Upper lobe of left lung (tissue), 6 donors: Measurements from ENCODE around the gene CDK6. TPM values are rescaled to one million over a fixed set of nuclear protein-coding genes. Genes with fewer than 3 reads are reported as not detected.
"Not testable (repeated sequence)": the region's sequence is repeated elsewhere in the genome, so short reads cannot be mapped to it uniquely, and the experiment has no call there.

Experiments
- ATAC-seq, 2 donors: fragments of 200-7000 bp; cut with Tn5 transposase; one replicate each; pipeline ENCODE4 v1.9.1; 2022; ENCODE audit warnings: mild to moderate bottlenecking in 2 of 2, moderate library complexity in 2 of 2; ENCODE audit not compliant: low FRiP score in 2 of 2
- DNase-seq, 2 donors: peaks; one replicate each; pipeline ENCODE4 v3.0.0-alpha.2; 2019 to 2020
- H3K27ac ChIP-seq, 4 donors: fragments of 200-600 bp; sonication (generic); one replicate each; pipeline ENCODE4 v1.5.1; 2016 to 2019
- H3K27me3 ChIP-seq, 4 donors: fragments of 200-600 bp; sonication (generic); one replicate each; pipeline ENCODE4 v1.5.1; 2017 to 2019
- H3K36me3 ChIP-seq, 4 donors: fragments of 200-600 bp; sonication (generic); one replicate each; pipeline ENCODE4 v1.5.1; 2016 to 2019
- H3K4me1 ChIP-seq, 4 donors: fragments of 200-600 bp; sonication (generic); one replicate each; pipeline ENCODE4 v1.5.1; 2018 to 2019
- H3K4me3 ChIP-seq, 4 donors: fragments of 200-600 bp; sonication (generic); one replicate each; pipeline ENCODE4 v1.5.1; 2017 to 2019; ENCODE audit warnings: mild to moderate bottlenecking in 2 of 4, moderate library complexity in 1 of 4
- H3K9me3 ChIP-seq, 4 donors: fragments of 200-600 bp; sonication (generic); one replicate each; pipeline ENCODE4 v1.5.1; 2018 to 2019
- CTCF ChIP-seq, 6 experiments: fragments of 450-650 bp in 4 of 6; fragments of 200-600 bp in 2 of 6; sonication (generic) in 2 of 6; IDR thresholded peaks; one replicate each; pipeline ENCODE4 v1.5.1; 2016 to 2019; ENCODE audit warnings: antibody characterized with exemption in 6 of 6
- EP300 ChIP-seq, 4 donors: sonication (generic); formaldehyde crosslinking; IDR thresholded peaks; one replicate each; pipeline ENCODE4 v1.5.1; 2017; ENCODE audit warnings: antibody characterized with exemption in 4 of 4, control low read depth in 2 of 4
- POLR2A ChIP-seq, 4 donors: fragments of 450-650 bp; IDR thresholded peaks; one replicate each; pipeline ENCODE4 v1.5.1; 2016 to 2017; ENCODE audit warnings: antibody characterized with exemption in 4 of 4, mild to moderate bottlenecking in 2 of 4
- POLR2AphosphoS5 ChIP-seq, 2 donors: sonication (generic); formaldehyde crosslinking; IDR thresholded peaks; one replicate each; pipeline ENCODE4 v1.5.1; 2017; ENCODE audit warnings: antibody characterized with exemption in 2 of 2
- WGBS, 2 donors: methylation state at CpG; one replicate each; pipeline ENCODE4 v1.1.5; 2017 to 2018; 5-methylcytosine and 5-hydroxymethylcytosine counted together
- total RNA-seq, 6 donors: library from RNA; depleted of rRNA in 4 of 6; stranded (reverse); fragments of >200 nt in 4 of 6; gene quantifications; one replicate each; pipeline versions ENCODE4 v1.1.0 to v1.2.1, GENCODE V29; 2016 to 2021
- donor health status: DM: no; HTN: no; CAD: no; lungs with moderate emphysema.
- donor health status: DM: no; HTN: yes; CAD: no; lungs with severe emphysema.

Gene CDK6
- 10 to 100 TPM; 15.7 to 26.9 (median 19.9) TPM for total RNA-seq

- DNase-seq = peak; percentile 68 to 93
- 0% methylated on average over 4 to 16 of the region's 54 CpGs for WGBS, 2 donors
- Histone ChIP-seq H3K36me3 (no peaks in the 10 kb centered on the region), H3K27me3 (no peaks in the 10 kb centered on the region), H3K4me3 (peak within 1 kb of the TSS; percentile 67 to 92 (median 78)), H3K4me1 (peaks cover 6 to 23% (median 13%) of the 10 kb centered on the region in 4 donors), H3K27ac (peak within 1 kb of the TSS; percentile 73 to 89 (median 87)), H3K9me3 (no peaks in the 10 kb centered on the region)
- peak; percentile 61 for ATAC-seq
- TF ChIP-seq POLR2AphosphoS5 (IDR thresholded peaks at IDR 0.05) (peak in 1 of 2 donors; percentile 50), CTCF (IDR thresholded peaks at IDR 0.05) (no peak), EP300 (IDR thresholded peaks at IDR 0.05) (no peak), POLR2A (IDR thresholded peaks at IDR 0.05) (peak in 1 of 4 donors; percentile 31)
Observed at GRCh38 chr7:92836489-92836999, at the start of gene CDK6. CDK6 (minus strand) TSS chr7:92836573; CDS start chr7:92833323, 3,250 bp downstream.

GRCh38 chr7:92886039-92886438 is 49.7 kb upstream of the CDK6 start:
- H3K27me3 ChIP-seq, H3K4me3 ChIP-seq, ATAC-seq, DNase-seq, H3K36me3 ChIP-seq, H3K9me3 ChIP-seq, H3K27ac ChIP-seq, H3K4me1 ChIP-seq: not testable (repeated sequence)
- 94 to 97% methylated on average over 2 of the region's 2 CpGs for WGBS, 2 donors

GRCh38 chr7:92884218-92884617 is 47.8 kb upstream of the CDK6 start:
- no peak for ATAC-seq

GRCh38 chr7:92882760-92883159 is 46.4 kb upstream of the CDK6 start:
- DNase-seq = no peak

More at GRCh38 chr7:92884218-92884617, 47.8 kb upstream of the CDK6 start:
- no peak for DNase-seq
- no peaks in the 10 kb centered on the region for H3K27me3 ChIP-seq
- no peak overlapping the region for H3K27ac ChIP-seq
- no peaks in the 10 kb centered on the region for H3K4me1 ChIP-seq
- peaks cover 0 to 5% (median 0%) of the 10 kb centered on the region in 4 donors for H3K9me3 ChIP-seq
- H3K4me3 ChIP-seq = no peak overlapping the region
- no peaks in the 10 kb centered on the region for H3K36me3 ChIP-seq
- no peak for TF ChIP-seq CTCF (IDR thresholded peaks at IDR 0.05)
- no peak for TF ChIP-seq POLR2A (IDR thresholded peaks at IDR 0.05)
- no peak for TF ChIP-seq EP300 (IDR thresholded peaks at IDR 0.05)
- no peak for TF ChIP-seq POLR2AphosphoS5 (IDR thresholded peaks at IDR 0.05)

GRCh38 chr7:92881091-92881485 is 44.7 kb upstream of the CDK6 start:
- Histone ChIP-seq H3K4me1 (no peaks in the 10 kb centered on the region), H3K27ac (no peak overlapping the region), H3K36me3 (no peaks in the 10 kb centered on the region), H3K9me3 (peaks cover 0 to 5% (median 0%) of the 10 kb centered on the region in 4 donors), H3K4me3 (no peak overlapping the region), H3K27me3 (no peaks in the 10 kb centered on the region)
- no peak for DNase-seq
- TF ChIP-seq CTCF (IDR thresholded peaks at IDR 0.05) = no peak
- no peak for TF ChIP-seq EP300 (IDR thresholded peaks at IDR 0.05)
- no peak for TF ChIP-seq POLR2AphosphoS5 (IDR thresholded peaks at IDR 0.05)
- no peak for TF ChIP-seq POLR2A (IDR thresholded peaks at IDR 0.05)
- no peak for ATAC-seq
- WGBS, 2 donors = 81 to 85% methylated on average over 4 of the region's 4 CpGs

More at GRCh38 chr7:92882760-92883159, 46.4 kb upstream of the CDK6 start:
- Histone ChIP-seq H3K4me3 (no peak overlapping the region), H3K36me3 (no peaks in the 10 kb centered on the region), H3K9me3 (peaks cover 0 to 5% (median 0%) of the 10 kb centered on the region in 4 donors), H3K27me3 (no peaks in the 10 kb centered on the region), H3K4me1 (no peaks in the 10 kb centered on the region), H3K27ac (no peak overlapping the region)
- TF ChIP-seq EP300 (IDR thresholded peaks at IDR 0.05) (no peak), POLR2AphosphoS5 (IDR thresholded peaks at IDR 0.05) (no peak), POLR2A (IDR thresholded peaks at IDR 0.05) (no peak), CTCF (IDR thresholded peaks at IDR 0.05) (no peak)
- ATAC-seq = no peak
- WGBS, 2 donors = 87 to 100% methylated on average over 1 of the region's 1 CpG
